HepG2 (cell line): ENCODE measurements around the gene SPRED3. TPM values are rescaled to one million over a fixed set of nuclear protein-coding genes. Genes with fewer than 3 reads are reported as not detected.
A peak's percentile ranks its signal among the peaks of the same experiment; 100 is the strongest.

ENCODE experiments used
- ETV6 ChIP-seq: sonication (generic); formaldehyde crosslinking; conservative IDR thresholded peaks from 2 replicates; pipeline ENCODE4 v1.4.0; 2020; ENCODE audit warnings: missing genetic modification reagents
- MTA3 ChIP-seq: sonication (generic); formaldehyde crosslinking; IDR thresholded peaks from 2 replicates; pipeline ENCODE4 v1.4.0; 2020; ENCODE audit warnings: missing genetic modification reagents
- NAIF1 ChIP-seq: sonication (generic); formaldehyde crosslinking; IDR thresholded peaks from 2 replicates; pipeline ENCODE4 v1.5.0; 2020; ENCODE audit warnings: mild to moderate bottlenecking, missing genetic modification reagents, borderline replicate concordance
- NR2F6 ChIP-seq, 2 experiments: IDR thresholded peaks; 2 replicates each; pipeline ENCODE4 v1.6.1; 2016; ENCODE audit warnings: antibody characterized with exemption in 1 of 2, mild to moderate bottlenecking in 1 of 2
- PAX8 ChIP-seq: sonication (generic); formaldehyde crosslinking; IDR thresholded peaks from 2 replicates; pipeline ENCODE4 v1.8.0; 2022; ENCODE audit warnings: mild to moderate bottlenecking, missing genetic modification reagents, borderline replicate concordance
- SAP130 ChIP-seq: IDR thresholded peaks from 2 replicates; pipeline ENCODE4 v1.6.1; 2016; ENCODE audit warnings: low read depth
- SATB2 ChIP-seq: sonication (generic); formaldehyde crosslinking; IDR thresholded peaks from 2 replicates; pipeline ENCODE4 v1.5.0; 2020; ENCODE audit warnings: missing genetic modification reagents
- WIZ ChIP-seq: sonication (generic); formaldehyde crosslinking; IDR thresholded peaks from 2 replicates; pipeline ENCODE4 v1.5.1; 2020; ENCODE audit warnings: mild to moderate bottlenecking, missing genetic modification reagents
- ZIK1 ChIP-seq: sonication (generic); formaldehyde crosslinking; IDR thresholded peaks from 2 replicates; pipeline ENCODE4 v1.5.0; 2020; ENCODE audit warnings: mild to moderate bottlenecking, low read depth, missing genetic modification reagents, borderline replicate concordance
- ZMYM4 ChIP-seq: sonication (generic); formaldehyde crosslinking; IDR thresholded peaks from 2 replicates; pipeline ENCODE4 v1.8.1; 2023; ENCODE audit warnings: mild to moderate bottlenecking, missing genetic modification reagents
- ZNF20 ChIP-seq: sonication (generic); formaldehyde crosslinking; IDR thresholded peaks from 2 replicates; pipeline ENCODE4 v1.4.0; 2020; ENCODE audit warnings: mild to moderate bottlenecking, moderate library complexity, missing genetic modification reagents
- ZNF230 ChIP-seq: sonication (generic); formaldehyde crosslinking; IDR thresholded peaks from 2 replicates; pipeline ENCODE4 v1.4.0; 2020; ENCODE audit warnings: mild to moderate bottlenecking, missing genetic modification reagents
- ZNF496 ChIP-seq: sonication (generic); formaldehyde crosslinking; IDR thresholded peaks from 2 replicates; pipeline ENCODE4 v1.8.1; 2023; ENCODE audit warnings: mild to moderate bottlenecking, moderate library complexity, missing genetic modification reagents; ENCODE audit not compliant: insufficient replicate concordance
- ZNF549 ChIP-seq: sonication (generic); formaldehyde crosslinking; IDR thresholded peaks from 2 replicates; pipeline ENCODE4 v1.5.0; 2020; ENCODE audit warnings: missing genetic modification reagents
- ZNF550 ChIP-seq: sonication (generic); formaldehyde crosslinking; IDR thresholded peaks from 2 replicates; pipeline ENCODE4 v1.4.0; 2020; ENCODE audit warnings: mild to moderate bottlenecking, missing genetic modification reagents, borderline replicate concordance
- ZNF670 ChIP-seq: sonication (generic); formaldehyde crosslinking; IDR thresholded peaks from 2 replicates; pipeline ENCODE4 v1.8.0; 2022; ENCODE audit warnings: mild to moderate bottlenecking, missing genetic modification reagents, borderline replicate concordance
- ZNF747 ChIP-seq: sonication (generic); formaldehyde crosslinking; IDR thresholded peaks from 2 replicates; pipeline ENCODE4 v1.8.1; 2023; ENCODE audit warnings: missing genetic modification reagents, mild to moderate bottlenecking, borderline replicate concordance
- ZNF841 ChIP-seq: sonication (generic); formaldehyde crosslinking; IDR thresholded peaks from 2 replicates; pipeline ENCODE4 v1.8.1; 2023; ENCODE audit warnings: missing genetic modification reagents, borderline replicate concordance
- polyA plus RNA-seq, 8 experiments: library from polyadenylated mRNA; depleted of rRNA in 3 of 8; stranded (reverse) in 7 of 8; unstranded in 1 of 8; fragments of >200 nt; fragmentation: Illumina TruSeq in 4 of 8; extraction: Trizol in 4 of 8; gene quantifications; 2 replicates each; pipeline versions ENCODE4 v1.2.1 to v1.2.3, GENCODE V29; 2011 to 2016; ENCODE audit warnings: low read depth in 4 of 8, missing spikeins in 1 of 8, mixed read lengths in 1 of 8; ENCODE audit not compliant: insufficient read depth in 1 of 8
- total RNA-seq, 5 experiments: library from RNA; depleted of rRNA; stranded (reverse); fragments of >200 nt; fragmentation: Illumina TruSeq; extraction: Trizol; gene quantifications; 2 replicates each; pipeline ENCODE4 v1.2.3, GENCODE V29; 2016; ENCODE audit warnings: low read depth in 1 of 5
- TF ChIP-seq, protein P1 (sequence below): IDR thresholded peaks from 2 replicates; pipeline ENCODE4 v1.6.1; 2016; ENCODE audit warnings: missing biosample characterization, missing genetic modification reagents, low read depth
- TF ChIP-seq, protein P2 (sequence below): sonication (generic); formaldehyde crosslinking; IDR thresholded peaks from 2 replicates; pipeline ENCODE4 v1.8.0; 2022; ENCODE audit warnings: mild to moderate bottlenecking, missing genetic modification reagents, moderate library complexity
- TF ChIP-seq, protein P3 (sequence below): sonication (generic); formaldehyde crosslinking; IDR thresholded peaks from 2 replicates; pipeline ENCODE4 v1.5.0; 2020; ENCODE audit warnings: missing genetic modification reagents, mild to moderate bottlenecking, borderline replicate concordance
- TF ChIP-seq, protein P4 (sequence below): sonication (generic); formaldehyde crosslinking; IDR thresholded peaks from 2 replicates; pipeline ENCODE4 v1.4.0; 2020; ENCODE audit warnings: mild to moderate bottlenecking, missing genetic modification reagents
- TF ChIP-seq, protein P5 (sequence below): sonication (generic); formaldehyde crosslinking; IDR thresholded peaks from 2 replicates; pipeline ENCODE4 v1.8.0; 2023; ENCODE audit warnings: mild to moderate bottlenecking, missing genetic modification reagents

Gene SPRED3
- total and polyA plus RNA-seq, 2 of the 13 experiments (the other 11 are each of a cell fraction or from before 2014, with no cell fraction given): 0.15 to 0.17 TPM

DNA sequence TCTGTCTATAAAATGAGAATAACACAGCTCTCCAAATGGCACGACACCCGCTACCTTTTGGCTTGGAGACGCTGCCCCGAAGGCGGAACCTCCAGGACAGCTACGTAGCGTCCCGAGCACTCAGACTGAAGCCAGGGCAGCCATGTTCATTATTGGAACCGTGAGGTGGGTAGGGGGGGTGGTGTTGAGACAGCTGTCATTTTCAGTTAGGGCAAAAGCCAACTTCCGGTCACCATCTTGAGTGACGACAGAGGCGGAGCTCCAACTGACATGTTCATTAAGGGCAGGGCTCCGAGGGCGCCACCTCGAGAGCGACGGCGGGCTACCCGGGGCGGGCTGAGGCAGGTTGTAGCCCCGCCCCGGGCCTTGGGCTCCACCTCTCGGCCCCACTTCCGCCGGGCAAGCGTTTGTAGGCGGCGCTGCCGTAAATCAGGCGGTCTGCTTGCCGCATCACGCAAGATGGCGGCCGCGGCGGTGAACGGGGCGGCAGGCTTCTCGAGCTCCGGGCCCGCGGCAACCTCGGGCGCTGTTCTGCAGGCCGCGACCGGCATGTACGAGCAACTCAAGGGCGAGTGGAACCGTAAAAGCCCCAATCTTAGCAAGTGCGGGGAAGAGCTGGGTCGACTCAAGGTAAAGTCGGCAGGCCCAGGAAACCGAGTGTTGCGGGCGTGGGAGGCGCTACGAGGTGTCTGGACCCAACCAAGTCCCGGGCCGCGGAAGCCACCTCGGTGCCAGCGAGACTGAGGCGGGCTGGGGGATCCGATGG is 14.0 kb upstream of the SPRED3 start, which contains the start of gene PSMD8 (continued):
- TF ChIP-seq, protein P1, sequence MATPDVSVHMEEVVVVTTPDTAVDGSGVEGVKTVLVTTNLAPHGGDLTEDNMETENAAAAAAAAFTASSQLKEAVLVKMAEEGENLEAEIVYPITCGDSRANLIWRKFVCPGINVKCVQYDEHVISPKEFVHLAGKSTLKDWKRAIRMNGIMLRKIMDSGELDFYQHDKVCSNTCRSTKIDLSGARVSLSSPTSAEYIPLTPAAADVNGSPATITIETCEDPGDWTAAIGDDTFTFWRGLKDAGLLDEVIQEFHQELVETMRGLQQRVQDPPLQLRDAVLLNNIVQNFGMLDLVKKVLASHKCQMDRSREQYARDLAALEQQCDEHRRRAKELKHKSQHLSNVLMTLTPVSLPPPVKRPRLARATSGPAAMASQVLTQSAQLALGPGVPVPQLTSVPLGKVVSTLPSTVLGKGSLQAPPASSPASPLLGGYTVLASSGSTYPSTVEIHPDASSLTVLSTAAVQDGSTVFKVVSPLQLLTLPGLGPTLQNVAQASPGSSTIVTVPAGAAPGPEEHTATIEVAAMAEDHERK: peak; percentile 85
- no peak for TF ChIP-seq MTA3 (CRISPR knock-in tag)
- TF ChIP-seq ZNF20 (CRISPR knock-in tag): no peak
- TF ChIP-seq ZIK1 (CRISPR knock-in tag): peak; percentile 80; the same call in 1 of the 2 replicates
- TF ChIP-seq ZNF549 (CRISPR knock-in tag): 0 out of 2 replicates have a peak, but pooled peaks have one; percentile 66
- TF ChIP-seq ZNF550 (CRISPR knock-in tag): no peak
- TF ChIP-seq SAP130: peak; percentile 93
- peak; percentile 94 for TF ChIP-seq ZNF230 (CRISPR knock-in tag)
- TF ChIP-seq, protein P2, sequence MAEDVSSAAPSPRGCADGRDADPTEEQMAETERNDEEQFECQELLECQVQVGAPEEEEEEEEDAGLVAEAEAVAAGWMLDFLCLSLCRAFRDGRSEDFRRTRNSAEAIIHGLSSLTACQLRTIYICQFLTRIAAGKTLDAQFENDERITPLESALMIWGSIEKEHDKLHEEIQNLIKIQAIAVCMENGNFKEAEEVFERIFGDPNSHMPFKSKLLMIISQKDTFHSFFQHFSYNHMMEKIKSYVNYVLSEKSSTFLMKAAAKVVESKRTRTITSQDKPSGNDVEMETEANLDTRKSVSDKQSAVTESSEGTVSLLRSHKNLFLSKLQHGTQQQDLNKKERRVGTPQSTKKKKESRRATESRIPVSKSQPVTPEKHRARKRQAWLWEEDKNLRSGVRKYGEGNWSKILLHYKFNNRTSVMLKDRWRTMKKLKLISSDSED (CRISPR knock-in tag): no peak
- TF ChIP-seq SATB2 (CRISPR knock-in tag): no peak
- TF ChIP-seq ZNF670 (CRISPR knock-in tag): 0 out of 2 replicates have a peak, but pooled peaks have one; percentile 21
- peak; percentile 75 for TF ChIP-seq ZMYM4 (CRISPR knock-in tag)
- TF ChIP-seq, protein P3, sequence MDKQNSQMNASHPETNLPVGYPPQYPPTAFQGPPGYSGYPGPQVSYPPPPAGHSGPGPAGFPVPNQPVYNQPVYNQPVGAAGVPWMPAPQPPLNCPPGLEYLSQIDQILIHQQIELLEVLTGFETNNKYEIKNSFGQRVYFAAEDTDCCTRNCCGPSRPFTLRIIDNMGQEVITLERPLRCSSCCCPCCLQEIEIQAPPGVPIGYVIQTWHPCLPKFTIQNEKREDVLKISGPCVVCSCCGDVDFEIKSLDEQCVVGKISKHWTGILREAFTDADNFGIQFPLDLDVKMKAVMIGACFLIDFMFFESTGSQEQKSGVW: no peak
- TF ChIP-seq NR2F6 (IDR thresholded peaks at IDR 0.05): no peak
- no peak; the same call in 1 of the 2 replicates for TF ChIP-seq NR2F6 (CRISPR knock-in tag; IDR thresholded peaks at IDR 0.05)
- no peak for TF ChIP-seq ZNF496
- peak; percentile 93 for TF ChIP-seq ZNF747 (CRISPR knock-in tag)
- TF ChIP-seq PAX8 (CRISPR knock-in tag): no peak
- TF ChIP-seq, protein P4, sequence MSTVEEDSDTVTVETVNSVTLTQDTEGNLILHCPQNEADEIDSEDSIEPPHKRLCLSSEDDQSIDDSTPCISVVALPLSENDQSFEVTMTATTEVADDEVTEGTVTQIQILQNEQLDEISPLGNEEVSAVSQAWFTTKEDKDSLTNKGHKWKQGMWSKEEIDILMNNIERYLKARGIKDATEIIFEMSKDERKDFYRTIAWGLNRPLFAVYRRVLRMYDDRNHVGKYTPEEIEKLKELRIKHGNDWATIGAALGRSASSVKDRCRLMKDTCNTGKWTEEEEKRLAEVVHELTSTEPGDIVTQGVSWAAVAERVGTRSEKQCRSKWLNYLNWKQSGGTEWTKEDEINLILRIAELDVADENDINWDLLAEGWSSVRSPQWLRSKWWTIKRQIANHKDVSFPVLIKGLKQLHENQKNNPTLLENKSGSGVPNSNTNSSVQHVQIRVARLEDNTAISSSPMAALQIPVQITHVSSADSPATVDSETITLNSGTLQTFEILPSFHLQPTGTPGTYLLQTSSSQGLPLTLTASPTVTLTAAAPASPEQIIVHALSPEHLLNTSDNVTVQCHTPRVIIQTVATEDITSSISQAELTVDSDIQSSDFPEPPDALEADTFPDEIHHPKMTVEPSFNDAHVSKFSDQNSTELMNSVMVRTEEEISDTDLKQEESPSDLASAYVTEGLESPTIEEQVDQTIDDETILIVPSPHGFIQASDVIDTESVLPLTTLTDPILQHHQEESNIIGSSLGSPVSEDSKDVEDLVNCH (CRISPR knock-in tag): no peak
- TF ChIP-seq ZNF841 (CRISPR knock-in tag): no peak
- TF ChIP-seq, protein P5, sequence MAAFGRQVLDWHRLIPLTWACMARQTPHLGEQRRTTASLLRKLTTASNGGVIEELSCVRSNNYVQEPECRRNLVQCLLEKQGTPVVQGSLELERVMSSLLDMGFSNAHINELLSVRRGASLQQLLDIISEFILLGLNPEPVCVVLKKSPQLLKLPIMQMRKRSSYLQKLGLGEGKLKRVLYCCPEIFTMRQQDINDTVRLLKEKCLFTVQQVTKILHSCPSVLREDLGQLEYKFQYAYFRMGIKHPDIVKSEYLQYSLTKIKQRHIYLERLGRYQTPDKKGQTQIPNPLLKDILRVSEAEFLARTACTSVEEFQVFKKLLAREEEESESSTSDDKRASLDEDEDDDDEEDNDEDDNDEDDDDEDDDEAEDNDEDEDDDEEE (CRISPR knock-in tag): 0 out of 2 replicates have a peak, but pooled peaks have one; percentile 69
- TF ChIP-seq ETV6: peak; percentile 79; the same call in 1 of the 2 replicates
- peak; percentile 60; the same call in 1 of the 2 replicates for TF ChIP-seq WIZ (CRISPR knock-in tag)
- TF ChIP-seq NAIF1 (CRISPR knock-in tag): peak; percentile 99
